Liver (tissue), 9 donors: ENCODE measurements around the gene GRIK2. TPM values are rescaled to one million over a fixed set of nuclear protein-coding genes. Genes with fewer than 3 reads are reported as not detected.

Experiments
- DNase-seq: peaks from one replicate; pipeline ENCODE4 v3.0.0-alpha.2; 2017; ENCODE audit warnings: low spot score
- H3K27ac ChIP-seq, 2 donors: one replicate each; pipeline ENCODE4 v1.7.0; 2013; ENCODE audit warnings: inconsistent platforms in 2 of 2, low read length in 2 of 2, control low read depth in 1 of 2, low read depth in 1 of 2, mild to moderate bottlenecking in 1 of 2
- H3K27me3 ChIP-seq, 4 donors: one replicate each; pipeline versions ENCODE4 v1.6.1 to v1.7.0; 2013; ENCODE audit warnings: low read length in 3 of 4, inconsistent platforms in 1 of 4, mild to moderate bottlenecking in 1 of 4, moderate library complexity in 1 of 4; ENCODE audit not compliant: control insufficient read depth in 4 of 4, insufficient read depth in 4 of 4
- H3K36me3 ChIP-seq, 4 donors: one replicate each; pipeline versions ENCODE4 v1.6.1 to v1.7.0; 2013; ENCODE audit warnings: low read length in 3 of 4, mild to moderate bottlenecking in 3 of 4, low read depth in 1 of 4, moderate library complexity in 1 of 4; ENCODE audit not compliant: control insufficient read depth in 4 of 4, insufficient read depth in 3 of 4
- H3K4me1 ChIP-seq, 4 donors: one replicate each; pipeline versions ENCODE4 v1.6.1 to v1.7.0; 2013; ENCODE audit warnings: low read length in 3 of 4, mild to moderate bottlenecking in 3 of 4, moderate library complexity in 1 of 4; ENCODE audit not compliant: control insufficient read depth in 4 of 4, insufficient read depth in 4 of 4
- H3K4me3 ChIP-seq, 3 donors: one replicate each; pipeline versions ENCODE4 v1.6.1 to v1.7.0; 2013; ENCODE audit warnings: low read length in 3 of 3, control low read depth in 1 of 3, low read depth in 1 of 3, mild to moderate bottlenecking in 1 of 3
- H3K9ac ChIP-seq, 2 donors: one replicate each; pipeline ENCODE4 v1.7.0; 2013; ENCODE audit warnings: low read length in 2 of 2, mild to moderate bottlenecking in 2 of 2, moderate library complexity in 2 of 2, control low read depth in 1 of 2, low read depth in 1 of 2
- H3K9me3 ChIP-seq, 4 donors: one replicate each; pipeline versions ENCODE4 v1.6.1 to v1.7.0; 2013; ENCODE audit warnings: low read length in 3 of 4; ENCODE audit not compliant: control insufficient read depth in 4 of 4
- ATF3 ChIP-seq: IDR thresholded peaks from 2 replicates; pipeline ENCODE4 v1.6.1; 2016; ENCODE audit warnings: antibody characterized with exemption
- EGR1 ChIP-seq, 2 donors: IDR thresholded peaks; 2 replicates each; pipeline ENCODE4 v1.6.1; 2016 to 2018; ENCODE audit warnings: antibody characterized with exemption in 2 of 2, low read depth in 2 of 2
- FOXA1 ChIP-seq: IDR thresholded peaks from 2 replicates; pipeline ENCODE4 v1.6.1; 2016; ENCODE audit warnings: antibody characterized with exemption
- FOXA2 ChIP-seq: IDR thresholded peaks from 2 replicates; pipeline ENCODE4 v1.6.1; 2016; ENCODE audit warnings: antibody characterized with exemption
- GABPA ChIP-seq, 2 donors: IDR thresholded peaks in 1 of 2; conservative IDR thresholded peaks in 1 of 2; 2 replicates each; pipeline ENCODE4 v1.6.1; 2016; ENCODE audit warnings: antibody characterized with exemption in 2 of 2, mild to moderate bottlenecking in 1 of 2, moderate library complexity in 1 of 2
- HNF4A ChIP-seq, 2 donors: conservative IDR thresholded peaks; 2 replicates each; pipeline ENCODE4 v1.6.1; 2016; ENCODE audit warnings: antibody characterized with exemption in 2 of 2, mild to moderate bottlenecking in 2 of 2
- HNF4G ChIP-seq: IDR thresholded peaks from 2 replicates; pipeline ENCODE4 v1.6.1; 2016; ENCODE audit warnings: antibody characterized with exemption
- JUND ChIP-seq, 2 donors: IDR thresholded peaks; 2 replicates each; pipeline ENCODE4 v1.6.1; 2016; ENCODE audit warnings: antibody characterized with exemption in 2 of 2
- MAX ChIP-seq: IDR thresholded peaks from 2 replicates; pipeline ENCODE4 v1.6.1; 2016; ENCODE audit warnings: antibody characterized with exemption
- NR2F2 ChIP-seq: IDR thresholded peaks from 2 replicates; pipeline ENCODE4 v1.6.1; 2016; ENCODE audit warnings: antibody characterized with exemption
- RAD21 ChIP-seq, 2 donors: IDR thresholded peaks; 2 replicates each; pipeline ENCODE4 v1.6.1; 2016; ENCODE audit warnings: antibody characterized with exemption in 2 of 2, mild to moderate bottlenecking in 2 of 2
- REST ChIP-seq: IDR thresholded peaks from 2 replicates; pipeline ENCODE4 v1.6.1; 2016; ENCODE audit warnings: antibody characterized with exemption, mild to moderate bottlenecking
- RXRA ChIP-seq, 2 donors: IDR thresholded peaks; 2 replicates each; pipeline ENCODE4 v1.6.1; 2017 to 2018; ENCODE audit warnings: antibody characterized with exemption in 2 of 2, mild to moderate bottlenecking in 1 of 2
- SP1 ChIP-seq: IDR thresholded peaks from 2 replicates; pipeline ENCODE4 v1.6.1; 2018; ENCODE audit warnings: antibody characterized with exemption, mild to moderate bottlenecking
- TAF1 ChIP-seq: conservative IDR thresholded peaks from 2 replicates; pipeline ENCODE4 v1.6.1; 2016; ENCODE audit warnings: antibody characterized with exemption, mild to moderate bottlenecking
- YY1 ChIP-seq: IDR thresholded peaks from 2 replicates; pipeline ENCODE4 v1.6.1; 2016; ENCODE audit warnings: antibody characterized with exemption, mild to moderate bottlenecking
- ZBTB33 ChIP-seq: IDR thresholded peaks from 2 replicates; pipeline ENCODE4 v1.6.1; 2016; ENCODE audit warnings: antibody characterized with exemption
- WGBS: extraction: QIAGEN DNeasy Blood & Tissue Kit; methylation state at CpG from one replicate; pipeline ENCODE4 v1.1.7; 2013; 5-methylcytosine and 5-hydroxymethylcytosine counted together
- polyA plus RNA-seq, 2 donors: library from polyadenylated mRNA; stranded (reverse) in 1 of 2; unstranded in 1 of 2; fragments of 200-250 nt in 1 of 2; fragments of >200 nt in 1 of 2; fragmentation: Nextera tagmentation in 1 of 2; extraction: Ambion mirVana in 1 of 2; gene quantifications; one replicate each; pipeline versions ENCODE4 v1.2.1 to v1.2.3, GENCODE V29; 2013 to 2015
- total RNA-seq, 2 donors: library from RNA; depleted of rRNA; stranded (reverse); fragments of >200 nt; gene quantifications; one replicate each; pipeline ENCODE4 v1.2.3, GENCODE V29; 2014
- TF ChIP-seq, protein P1 (sequence below): fragments of 150-350 bp; IDR thresholded peaks from 2 replicates; pipeline ENCODE4 v1.5.1; 2017; ENCODE audit warnings: improper control_type of control experiment, low read depth, low read length; ENCODE audit not compliant: missing input control
- donor health status: healthy.
- donor health status: healthy.
- donor health status: healthy.
- donor health status: healthy.
- donor health status: healthy.

The GRIK2 gene
- total and polyA plus RNA-seq, 4 donors: 0.02 to 0.17 (median 0.05) TPM

- Histone ChIP-seq H3K4me1 (no peaks in the 10 kb centered on the region), H3K9me3 (no peaks in the 10 kb centered on the region), H3K9ac (no peak overlapping the region), H3K27me3 (no peaks in the 10 kb centered on the region), H3K36me3 (no peaks in the 10 kb centered on the region), H3K4me3 (no peak overlapping the region), H3K27ac (no peak overlapping the region)
- no peak for DNase-seq
- no peak for TF ChIP-seq MAX
- TF ChIP-seq ATF3: no peak
- TF ChIP-seq REST: no peak
- TF ChIP-seq HNF4G: no peak
- TF ChIP-seq ZBTB33: no peak
- TF ChIP-seq RXRA (IDR thresholded peaks at IDR 0.05): no peak
- no peak for TF ChIP-seq EGR1 (IDR thresholded peaks at IDR 0.05; ENCODE audit: low read depth in 2 of 2)
- TF ChIP-seq GABPA (IDR thresholded peaks at IDR 0.05 in 1 of 2, conservative IDR thresholded peaks at IDR 0.05 in 1 of 2): no peak
- TF ChIP-seq HNF4A (conservative IDR thresholded peaks at IDR 0.05): no peak
- no peak for TF ChIP-seq JUND (IDR thresholded peaks at IDR 0.05)
- TF ChIP-seq RAD21 (IDR thresholded peaks at IDR 0.05): no peak
- no peak for TF ChIP-seq YY1
Measured at GRCh38 chr6:101577091-101577490, 183.6 kb downstream of the GRIK2 start.

DNA sequence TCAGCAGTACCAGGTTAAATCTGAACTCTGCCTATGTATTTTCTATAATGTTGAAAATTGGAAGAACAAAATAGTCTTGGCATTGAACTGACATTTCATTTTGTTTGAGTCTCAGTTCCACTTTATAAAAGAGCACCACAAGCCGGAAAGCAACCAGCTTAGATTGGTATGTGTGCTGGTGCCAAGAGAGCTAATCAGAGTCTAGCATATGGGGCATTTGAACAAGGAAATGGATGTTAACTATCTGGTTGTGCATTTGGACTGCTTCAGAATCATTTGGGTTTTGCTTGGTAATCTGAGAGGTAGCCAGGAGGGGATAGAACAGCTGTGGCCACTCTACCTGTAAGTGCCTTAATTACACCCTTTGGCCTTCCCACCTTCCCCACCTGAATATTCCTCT, 184.8 kb downstream of the GRIK2 start:
- Histone ChIP-seq H3K9ac (no peak overlapping the region), H3K27ac (no peak overlapping the region), H3K4me1 (no peaks in the 10 kb centered on the region), H3K9me3 (no peaks in the 10 kb centered on the region), H3K36me3 (no peaks in the 10 kb centered on the region), H3K4me3 (no peak overlapping the region), H3K27me3 (no peaks in the 10 kb centered on the region)
- no peak for DNase-seq
- WGBS: 82% methylated on average over 1 of the region's 1 CpG
- TF ChIP-seq JUND (IDR thresholded peaks at IDR 0.05) (no peak), ATF3 (no peak), FOXA2 (no peak), GABPA (IDR thresholded peaks at IDR 0.05 in 1 of 2, conservative IDR thresholded peaks at IDR 0.05 in 1 of 2) (no peak), RXRA (IDR thresholded peaks at IDR 0.05) (no peak), SP1 (no peak), FOXA1 (no peak), NR2F2 (no peak), RAD21 (IDR thresholded peaks at IDR 0.05) (no peak), MAX (no peak), YY1 (no peak), HNF4A (conservative IDR thresholded peaks at IDR 0.05) (no peak), TAF1 (no peak), REST (no peak), ZBTB33 (no peak)
- TF ChIP-seq, protein P1, sequence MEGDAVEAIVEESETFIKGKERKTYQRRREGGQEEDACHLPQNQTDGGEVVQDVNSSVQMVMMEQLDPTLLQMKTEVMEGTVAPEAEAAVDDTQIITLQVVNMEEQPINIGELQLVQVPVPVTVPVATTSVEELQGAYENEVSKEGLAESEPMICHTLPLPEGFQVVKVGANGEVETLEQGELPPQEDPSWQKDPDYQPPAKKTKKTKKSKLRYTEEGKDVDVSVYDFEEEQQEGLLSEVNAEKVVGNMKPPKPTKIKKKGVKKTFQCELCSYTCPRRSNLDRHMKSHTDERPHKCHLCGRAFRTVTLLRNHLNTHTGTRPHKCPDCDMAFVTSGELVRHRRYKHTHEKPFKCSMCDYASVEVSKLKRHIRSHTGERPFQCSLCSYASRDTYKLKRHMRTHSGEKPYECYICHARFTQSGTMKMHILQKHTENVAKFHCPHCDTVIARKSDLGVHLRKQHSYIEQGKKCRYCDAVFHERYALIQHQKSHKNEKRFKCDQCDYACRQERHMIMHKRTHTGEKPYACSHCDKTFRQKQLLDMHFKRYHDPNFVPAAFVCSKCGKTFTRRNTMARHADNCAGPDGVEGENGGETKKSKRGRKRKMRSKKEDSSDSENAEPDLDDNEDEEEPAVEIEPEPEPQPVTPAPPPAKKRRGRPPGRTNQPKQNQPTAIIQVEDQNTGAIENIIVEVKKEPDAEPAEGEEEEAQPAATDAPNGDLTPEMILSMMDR: no peak
